Ovary (tissue), 3 donors: Measurements from ENCODE around the gene FAP.

ENCODE experiments used
- CTCF ChIP-seq, 3 donors: fragments of 450-650 bp in 2 of 3; fragments of 200-600 bp in 1 of 3; IDR thresholded peaks; one replicate each; pipeline versions ENCODE4 v1.5.1 to v1.8.0; 2016 to 2022; ENCODE audit warnings: antibody characterized with exemption in 3 of 3, mild to moderate bottlenecking in 1 of 3
- EP300 ChIP-seq: sonication (generic); formaldehyde crosslinking; IDR thresholded peaks from one replicate; pipeline ENCODE4 v1.6.1; 2017; ENCODE audit warnings: antibody characterized with exemption
- POLR2A ChIP-seq: fragments of 450-650 bp; IDR thresholded peaks from one replicate; pipeline ENCODE4 v1.6.1; 2017; ENCODE audit warnings: antibody characterized with exemption, mild to moderate bottlenecking, moderate library complexity
- donor health status: DM: no; HTN: no; CAD: no.

GRCh38 chr2:162172802-162173370, 70.4 kb downstream of the FAP start:
- TF ChIP-seq CTCF (IDR thresholded peaks at IDR 0.05) (no peak), POLR2A (no peak), EP300 (no peak)
